Measurements from ENCODE around the gene CCDC146.

The CCDC146 gene

DNA sequence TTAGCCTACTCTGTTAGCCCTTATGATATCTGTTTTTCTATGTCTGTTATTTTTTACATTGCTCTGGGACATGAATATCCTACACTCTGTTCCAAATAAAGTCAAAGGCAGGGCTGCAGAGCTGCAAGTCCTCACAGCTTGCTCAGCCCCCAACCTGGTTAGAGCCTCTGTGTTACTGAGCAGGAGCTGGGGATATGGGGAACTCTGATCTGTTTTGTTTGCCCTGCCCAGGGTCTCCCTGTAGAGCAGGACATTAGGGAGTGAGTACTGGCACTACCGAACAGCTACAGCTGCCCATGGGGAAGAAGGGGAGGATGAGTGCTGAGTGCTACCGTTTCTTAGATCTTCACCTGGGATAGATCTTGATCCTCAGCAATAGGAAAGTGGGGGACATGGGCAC, 110.1 kb downstream of the CCDC146 start:
- H3K27ac ChIP-seq: no peak overlapping the region
- H3K4me3 ChIP-seq (ENCODE audit: low read depth, low read length): no peak overlapping the region
- no peaks in the 10 kb centered on the region for H3K79me2 ChIP-seq
- TF ChIP-seq, protein P1, sequence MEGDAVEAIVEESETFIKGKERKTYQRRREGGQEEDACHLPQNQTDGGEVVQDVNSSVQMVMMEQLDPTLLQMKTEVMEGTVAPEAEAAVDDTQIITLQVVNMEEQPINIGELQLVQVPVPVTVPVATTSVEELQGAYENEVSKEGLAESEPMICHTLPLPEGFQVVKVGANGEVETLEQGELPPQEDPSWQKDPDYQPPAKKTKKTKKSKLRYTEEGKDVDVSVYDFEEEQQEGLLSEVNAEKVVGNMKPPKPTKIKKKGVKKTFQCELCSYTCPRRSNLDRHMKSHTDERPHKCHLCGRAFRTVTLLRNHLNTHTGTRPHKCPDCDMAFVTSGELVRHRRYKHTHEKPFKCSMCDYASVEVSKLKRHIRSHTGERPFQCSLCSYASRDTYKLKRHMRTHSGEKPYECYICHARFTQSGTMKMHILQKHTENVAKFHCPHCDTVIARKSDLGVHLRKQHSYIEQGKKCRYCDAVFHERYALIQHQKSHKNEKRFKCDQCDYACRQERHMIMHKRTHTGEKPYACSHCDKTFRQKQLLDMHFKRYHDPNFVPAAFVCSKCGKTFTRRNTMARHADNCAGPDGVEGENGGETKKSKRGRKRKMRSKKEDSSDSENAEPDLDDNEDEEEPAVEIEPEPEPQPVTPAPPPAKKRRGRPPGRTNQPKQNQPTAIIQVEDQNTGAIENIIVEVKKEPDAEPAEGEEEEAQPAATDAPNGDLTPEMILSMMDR (IDR thresholded peaks at IDR 0.05): no peak
- no peaks in the 10 kb centered on the region for H3K9me3 ChIP-seq (ENCODE audit: control insufficient read depth, low read length)
- H3K4me2 ChIP-seq (ENCODE audit: low read length): no peak overlapping the region
- H3K9ac ChIP-seq: no peak overlapping the region
- H3K27me3 ChIP-seq (ENCODE audit: control insufficient read depth, insufficient read depth, low read length): no peaks in the 10 kb centered on the region
- H2AFZ ChIP-seq: no peak overlapping the region
- H3K4me1 ChIP-seq: no peaks in the 10 kb centered on the region
- H3K36me3 ChIP-seq (ENCODE audit: control insufficient read depth, insufficient read depth, low read length): no peaks in the 10 kb centered on the region

DNA sequence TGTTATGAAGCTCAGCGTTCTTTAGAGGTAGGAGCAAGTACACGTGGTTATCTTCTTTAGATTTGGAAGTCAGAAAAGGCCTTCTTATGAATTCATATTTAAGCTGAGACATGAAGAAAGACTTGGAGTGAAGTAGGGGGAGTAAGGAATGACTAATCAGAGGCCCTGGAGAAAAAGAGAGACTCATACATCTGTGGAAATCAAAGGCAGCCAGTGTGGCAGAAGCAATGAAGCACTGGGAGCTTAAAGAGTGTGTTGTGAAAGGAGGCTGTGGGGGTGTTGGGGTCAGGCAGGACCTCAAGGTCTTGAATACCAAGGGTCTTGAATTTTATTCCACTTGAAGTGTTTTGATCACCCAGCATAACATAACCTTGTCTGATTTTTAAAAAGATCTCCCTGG, 112.9 kb downstream of the CCDC146 start:
- Histone ChIP-seq H3K79me2 (no peaks in the 10 kb centered on the region), H3K4me3 (ENCODE audit: low read depth, low read length) (no peak overlapping the region), H3K27me3 (ENCODE audit: control insufficient read depth, insufficient read depth, low read length) (no peaks in the 10 kb centered on the region), H3K27ac (no peak overlapping the region), H3K9ac (no peak overlapping the region), H3K4me1 (no peaks in the 10 kb centered on the region), H3K4me2 (ENCODE audit: low read length) (no peak overlapping the region), H3K36me3 (ENCODE audit: control insufficient read depth, insufficient read depth, low read length) (no peaks in the 10 kb centered on the region), H3K9me3 (ENCODE audit: control insufficient read depth, low read length) (no peaks in the 10 kb centered on the region), H2AFZ (no peak overlapping the region)
- TF ChIP-seq, protein P1 (IDR thresholded peaks at IDR 0.05): no peak

DNA sequence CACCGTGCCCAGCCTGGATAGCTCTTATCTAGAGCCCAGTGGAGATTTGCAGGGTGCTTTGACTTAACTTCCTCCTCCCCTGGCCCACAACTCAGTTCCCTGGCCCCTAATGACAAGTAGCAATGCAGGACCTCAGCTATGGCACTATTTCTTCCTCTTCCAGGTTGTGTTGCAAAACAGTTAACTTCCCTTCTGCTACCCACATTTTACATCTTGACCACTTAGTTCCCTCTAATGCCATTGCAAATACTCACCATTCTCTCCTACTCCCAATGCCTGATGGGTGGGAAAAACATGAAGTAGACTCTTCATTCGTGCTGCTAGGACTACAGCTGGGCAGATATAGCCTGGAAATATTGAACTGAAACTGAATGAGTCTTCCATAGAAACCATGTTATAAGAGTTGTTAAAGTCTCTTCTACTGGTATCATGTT, 116.3 kb downstream of the CCDC146 start:
- Histone ChIP-seq H3K36me3 (ENCODE audit: control insufficient read depth, insufficient read depth, low read length) (no peaks in the 10 kb centered on the region), H3K9ac (no peak overlapping the region), H3K4me3 (ENCODE audit: low read depth, low read length) (no peak overlapping the region), H3K27me3 (ENCODE audit: control insufficient read depth, insufficient read depth, low read length) (no peaks in the 10 kb centered on the region), H3K4me2 (ENCODE audit: low read length) (no peak overlapping the region), H3K79me2 (no peaks in the 10 kb centered on the region), H3K9me3 (ENCODE audit: control insufficient read depth, low read length) (no peaks in the 10 kb centered on the region), H3K4me1 (no peaks in the 10 kb centered on the region), H2AFZ (no peak overlapping the region), H3K27ac (no peak overlapping the region)
- TF ChIP-seq, protein P1 (IDR thresholded peaks at IDR 0.05): no peak

DNA sequence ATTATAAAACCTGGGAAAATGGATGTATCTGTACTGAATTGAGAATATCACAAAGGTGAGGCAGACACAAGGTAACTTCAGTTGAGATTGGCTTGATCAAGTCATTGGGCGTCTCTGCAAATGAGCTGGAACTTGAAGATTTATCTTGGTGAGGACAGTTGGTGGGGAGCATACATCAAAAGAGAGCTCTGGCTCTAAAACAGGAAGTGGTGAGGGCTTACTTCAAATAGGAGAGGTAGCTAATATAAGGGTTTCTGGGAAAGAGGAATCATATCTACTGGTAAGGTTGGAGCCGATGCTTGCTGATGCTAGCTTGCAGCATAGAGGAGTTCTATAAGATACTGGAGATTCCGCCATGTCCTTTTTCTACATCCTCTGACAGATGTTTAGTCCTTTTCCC, 117.1 kb downstream of the CCDC146 start:
- Histone ChIP-seq H3K27me3 (ENCODE audit: control insufficient read depth, insufficient read depth, low read length) (no peaks in the 10 kb centered on the region), H3K9me3 (ENCODE audit: control insufficient read depth, low read length) (no peaks in the 10 kb centered on the region), H3K4me3 (ENCODE audit: low read depth, low read length) (no peak overlapping the region), H3K36me3 (ENCODE audit: control insufficient read depth, insufficient read depth, low read length) (no peaks in the 10 kb centered on the region), H3K4me2 (ENCODE audit: low read length) (no peak overlapping the region), H3K4me1 (no peaks in the 10 kb centered on the region), H3K9ac (no peak overlapping the region), H3K79me2 (no peaks in the 10 kb centered on the region), H2AFZ (no peak overlapping the region), H3K27ac (no peak overlapping the region)
- TF ChIP-seq, protein P1 (IDR thresholded peaks at IDR 0.05): no peak

DNA sequence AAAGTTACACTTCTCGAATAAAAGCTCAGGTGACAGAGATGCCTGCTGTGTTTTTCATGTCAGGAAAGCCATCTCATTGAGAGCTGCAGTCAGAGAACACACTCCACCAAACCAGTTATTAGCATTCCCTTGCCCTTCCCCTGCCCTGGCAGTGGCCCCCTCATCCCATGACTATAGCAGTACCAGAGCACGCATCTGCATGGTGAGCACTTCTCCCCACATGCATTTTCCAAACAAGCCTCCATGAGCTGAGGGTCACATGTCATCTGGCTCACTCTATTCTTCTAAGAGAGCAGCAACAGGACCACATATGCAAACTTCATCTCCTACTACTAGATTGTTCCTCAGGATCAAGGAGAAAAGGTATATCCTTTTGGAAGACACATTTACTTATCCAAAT, 119.7 kb downstream of the CCDC146 start:
- H3K4me2 ChIP-seq (ENCODE audit: low read length): no peak overlapping the region
- no peak overlapping the region for H3K27ac ChIP-seq
- H3K4me1 ChIP-seq: no peaks in the 10 kb centered on the region
- H3K79me2 ChIP-seq: no peaks in the 10 kb centered on the region
- H3K4me3 ChIP-seq (ENCODE audit: low read depth, low read length): no peak overlapping the region
- TF ChIP-seq, protein P1 (IDR thresholded peaks at IDR 0.05): no peak
- no peak overlapping the region for H3K9ac ChIP-seq
- H3K36me3 ChIP-seq (ENCODE audit: control insufficient read depth, insufficient read depth, low read length): no peaks in the 10 kb centered on the region
- no peaks in the 10 kb centered on the region for H3K9me3 ChIP-seq (ENCODE audit: control insufficient read depth, low read length)
- no peaks in the 10 kb centered on the region for H3K27me3 ChIP-seq (ENCODE audit: control insufficient read depth, insufficient read depth, low read length)
- H2AFZ ChIP-seq: no peak overlapping the region
